ENCODE measurements around the gene DEFB118. TPM values are rescaled to one million over a fixed set of nuclear protein-coding genes. Genes with fewer than 3 reads are reported as not detected.

DEFB118 gene
- total RNA-seq, 1 experiment from 2014 or later, result not detected

Other genes with a start within 250 kb of the DEFB118 start
- not detected in 2 replicates for gene DEFB115, start 110.9 kb upstream of the DEFB118 start, total RNA-seq (2014; rRNA removed; shearing (Covaris generic); ENCODE audit: low replicate concordance)
- not detected in 2 replicates for gene DEFB116, start 60.0 kb upstream of the DEFB118 start, total RNA-seq (2014; rRNA removed; shearing (Covaris generic); ENCODE audit: low replicate concordance)
- gene DEFB119, start 22.0 kb downstream of the DEFB118 start, total RNA-seq (2014; rRNA removed; shearing (Covaris generic); ENCODE audit: low replicate concordance), result not detected in 2 replicates
- gene DEFB121, start 37.6 kb downstream of the DEFB118 start, total RNA-seq (2014; rRNA removed; shearing (Covaris generic); ENCODE audit: low replicate concordance), result not detected in 2 replicates
- not detected in 2 replicates for gene DEFB123, start 72.0 kb downstream of the DEFB118 start, total RNA-seq (2014; rRNA removed; shearing (Covaris generic); ENCODE audit: low replicate concordance)
- not detected in 2 replicates for gene DEFB124, start 106.5 kb downstream of the DEFB118 start, total RNA-seq (2014; rRNA removed; shearing (Covaris generic); ENCODE audit: low replicate concordance)
- gene REM1, start 106.7 kb downstream of the DEFB118 start, total RNA-seq (2014; rRNA removed; shearing (Covaris generic); ENCODE audit: low replicate concordance), result not detected in 2 replicates
- 283 and 338 TPM in 2 replicates for gene HM13, start 145.8 kb downstream of the DEFB118 start, total RNA-seq (2014; rRNA removed; shearing (Covaris generic); ENCODE audit: low replicate concordance)
- 1,473 and 1,479 TPM in 2 replicates for gene ID1, start 236.7 kb downstream of the DEFB118 start, total RNA-seq (2014; rRNA removed; shearing (Covaris generic); ENCODE audit: low replicate concordance)

Data from Caki2 (cell line).